PC-9 (cell line): ENCODE data around the gene DGCR6L.

Experiments used
- EZH2 ChIP-seq: fragments of 200-600 bp; sonication (generic); IDR thresholded peaks from 2 replicates; pipeline ENCODE4 v1.8.0; 2017; ENCODE audit warnings: antibody characterized with exemption, low read depth
- TF ChIP-seq, protein P1 (sequence below): fragments of 200-600 bp; sonication (generic); conservative IDR thresholded peaks from 2 replicates; pipeline ENCODE4 v1.6.1; 2017; ENCODE audit warnings: mixed run types, antibody characterized with exemption, mild to moderate bottlenecking, moderate library complexity

DNA sequence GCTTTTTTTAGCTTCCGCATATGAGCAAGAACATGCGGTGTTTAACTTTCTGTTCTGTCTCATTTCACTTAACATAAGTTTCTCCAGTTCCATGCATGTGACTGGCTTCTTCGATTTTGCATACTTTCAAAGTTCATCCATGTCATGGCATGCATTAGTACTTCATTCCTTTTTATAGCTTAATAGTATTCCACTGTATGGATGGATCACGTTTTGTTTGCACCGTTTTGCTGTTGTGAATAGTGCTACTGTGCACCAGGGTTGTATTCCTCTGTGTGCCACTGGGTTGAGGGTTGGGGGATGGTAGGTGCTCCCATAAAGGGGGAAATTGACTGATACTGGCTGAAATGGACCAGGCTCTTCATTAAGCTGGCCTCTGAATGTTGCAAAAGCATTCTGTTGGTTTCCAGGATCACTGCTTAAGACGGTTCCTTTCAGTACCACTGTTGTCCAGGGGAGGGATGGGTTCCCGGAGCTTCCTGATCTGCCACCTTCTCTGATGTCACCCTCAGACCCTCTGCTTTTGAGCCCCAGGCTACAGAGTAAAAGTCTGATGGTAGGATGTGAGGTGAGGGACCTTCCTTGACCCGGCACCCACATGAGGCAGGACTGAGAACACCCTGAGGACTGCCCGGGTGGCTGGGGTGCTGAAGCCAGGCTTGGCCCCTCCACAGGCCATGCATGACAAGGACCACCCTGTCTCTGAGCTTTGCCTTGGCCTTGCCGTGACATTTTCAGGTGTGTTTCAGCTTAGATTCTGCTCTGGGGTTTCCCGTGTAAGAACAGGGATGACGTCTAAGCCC lies 24.4 kb downstream of the DGCR6L start:
- TF ChIP-seq, protein P1, sequence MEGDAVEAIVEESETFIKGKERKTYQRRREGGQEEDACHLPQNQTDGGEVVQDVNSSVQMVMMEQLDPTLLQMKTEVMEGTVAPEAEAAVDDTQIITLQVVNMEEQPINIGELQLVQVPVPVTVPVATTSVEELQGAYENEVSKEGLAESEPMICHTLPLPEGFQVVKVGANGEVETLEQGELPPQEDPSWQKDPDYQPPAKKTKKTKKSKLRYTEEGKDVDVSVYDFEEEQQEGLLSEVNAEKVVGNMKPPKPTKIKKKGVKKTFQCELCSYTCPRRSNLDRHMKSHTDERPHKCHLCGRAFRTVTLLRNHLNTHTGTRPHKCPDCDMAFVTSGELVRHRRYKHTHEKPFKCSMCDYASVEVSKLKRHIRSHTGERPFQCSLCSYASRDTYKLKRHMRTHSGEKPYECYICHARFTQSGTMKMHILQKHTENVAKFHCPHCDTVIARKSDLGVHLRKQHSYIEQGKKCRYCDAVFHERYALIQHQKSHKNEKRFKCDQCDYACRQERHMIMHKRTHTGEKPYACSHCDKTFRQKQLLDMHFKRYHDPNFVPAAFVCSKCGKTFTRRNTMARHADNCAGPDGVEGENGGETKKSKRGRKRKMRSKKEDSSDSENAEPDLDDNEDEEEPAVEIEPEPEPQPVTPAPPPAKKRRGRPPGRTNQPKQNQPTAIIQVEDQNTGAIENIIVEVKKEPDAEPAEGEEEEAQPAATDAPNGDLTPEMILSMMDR: no peak
- TF ChIP-seq EZH2: no peak
